NCI-H446 (cell line): ENCODE data around the gene TUBB2B.
A peak's percentile ranks its signal among the peaks of the same experiment; 100 is the strongest.
"Not testable (repeated sequence)": the region's sequence is repeated elsewhere in the genome, so short reads cannot be mapped to it uniquely, and the experiment has no call there.

ENCODE experiments used
- DNase-seq, 2 experiments: peaks; one replicate each; lab custom pipeline; 2025; lab: John Stamatoyannopoulos, UW

The TUBB2B gene

DNA sequence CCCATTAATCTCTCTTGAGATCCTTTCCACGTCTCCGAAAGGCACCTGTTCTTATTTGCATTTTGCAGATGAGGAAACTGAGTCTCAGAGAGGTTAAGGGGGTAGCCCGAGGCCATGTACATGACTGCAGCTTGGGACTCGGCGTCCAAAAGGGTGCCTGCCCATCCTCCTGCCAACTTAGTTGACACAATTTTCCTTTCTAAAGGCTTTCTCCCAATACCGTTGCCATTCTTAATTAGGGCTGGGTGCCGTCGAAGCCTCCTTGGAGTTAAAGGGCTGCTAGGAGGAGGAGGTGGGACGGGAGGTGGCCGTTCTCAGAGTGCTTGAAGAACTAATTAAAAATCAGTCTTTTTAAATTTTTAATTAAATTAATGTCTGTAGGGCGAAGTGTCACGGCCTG is 30.7 kb upstream of the TUBB2B start:
- DNase-seq = no peak

DNA sequence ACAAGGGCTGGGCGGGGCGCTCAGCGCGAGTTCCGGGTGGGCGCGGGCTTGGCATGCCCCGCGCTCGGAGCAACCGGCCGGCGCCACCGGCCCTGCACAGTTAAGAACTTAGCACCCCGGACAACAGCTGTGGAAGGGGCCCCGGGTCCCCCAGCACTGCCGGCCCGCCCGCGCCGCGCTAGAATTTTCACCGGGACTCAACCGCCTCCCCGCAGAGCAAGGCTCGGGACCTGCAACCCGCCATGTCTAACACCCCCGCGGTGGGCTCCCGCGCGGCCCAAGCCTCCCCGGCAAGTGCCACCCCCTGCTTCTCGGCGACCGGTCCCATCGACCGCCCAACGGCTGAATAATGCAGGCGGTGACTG is 26.1 kb upstream of the TUBB2B start:
- no peak for DNase-seq

DNA sequence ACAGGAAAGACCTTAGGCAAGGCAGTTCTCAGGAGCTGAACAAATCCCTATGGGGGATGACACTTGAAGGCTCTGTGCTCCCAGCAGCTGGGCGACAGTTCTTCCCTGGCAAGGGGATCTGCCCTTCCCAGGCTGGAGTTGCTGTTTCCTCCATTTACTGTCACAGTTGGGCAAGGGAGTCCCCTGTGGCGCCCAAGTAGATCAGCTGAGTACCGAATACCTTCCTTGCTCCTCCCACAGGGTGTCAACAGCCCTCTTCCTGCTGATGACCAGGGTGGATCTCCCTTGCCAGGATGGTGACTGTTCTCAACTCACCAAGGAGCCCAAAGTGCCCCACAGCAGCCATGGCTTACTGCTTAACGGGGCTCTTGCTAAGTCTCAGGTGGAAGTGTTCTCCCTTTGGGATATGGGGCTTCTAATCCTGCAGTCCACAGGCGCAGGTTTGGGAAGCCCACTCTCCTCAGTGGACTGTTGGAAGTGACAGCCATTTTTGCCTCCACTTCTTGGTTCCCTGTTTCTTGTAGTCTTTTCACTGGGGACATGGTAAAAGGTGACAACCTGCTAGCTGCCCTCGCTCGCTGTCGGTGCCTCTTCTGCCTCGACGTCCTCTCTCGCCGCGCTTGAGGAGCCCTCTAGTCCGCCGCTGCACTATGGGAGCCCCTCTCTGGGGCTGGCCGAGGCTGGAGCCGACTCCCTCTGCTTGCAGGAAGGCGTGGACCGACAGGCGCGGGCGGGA is 25.6 kb upstream of the TUBB2B start:
- no peak for DNase-seq

DNA sequence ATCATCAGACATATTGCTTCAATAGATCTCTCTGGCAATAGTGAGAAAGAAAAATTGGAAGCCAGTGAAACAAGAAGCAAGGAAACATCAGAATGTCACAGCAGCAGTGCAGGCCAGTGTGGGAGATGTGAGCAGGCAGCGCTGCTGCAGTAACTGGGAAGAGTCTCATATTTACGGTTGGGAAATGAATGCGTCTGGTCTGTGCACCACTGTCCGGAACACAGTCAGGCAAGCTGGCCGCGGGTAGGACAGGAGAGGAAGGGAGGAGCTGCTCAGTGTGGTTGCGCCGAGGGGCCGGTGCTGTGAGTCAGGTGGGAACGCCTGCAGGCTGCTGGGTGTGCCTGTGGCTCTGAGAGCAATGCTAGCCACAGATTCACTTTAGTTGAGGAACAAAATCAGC is 24.9 kb upstream of the TUBB2B start:
- no peak for DNase-seq

DNA sequence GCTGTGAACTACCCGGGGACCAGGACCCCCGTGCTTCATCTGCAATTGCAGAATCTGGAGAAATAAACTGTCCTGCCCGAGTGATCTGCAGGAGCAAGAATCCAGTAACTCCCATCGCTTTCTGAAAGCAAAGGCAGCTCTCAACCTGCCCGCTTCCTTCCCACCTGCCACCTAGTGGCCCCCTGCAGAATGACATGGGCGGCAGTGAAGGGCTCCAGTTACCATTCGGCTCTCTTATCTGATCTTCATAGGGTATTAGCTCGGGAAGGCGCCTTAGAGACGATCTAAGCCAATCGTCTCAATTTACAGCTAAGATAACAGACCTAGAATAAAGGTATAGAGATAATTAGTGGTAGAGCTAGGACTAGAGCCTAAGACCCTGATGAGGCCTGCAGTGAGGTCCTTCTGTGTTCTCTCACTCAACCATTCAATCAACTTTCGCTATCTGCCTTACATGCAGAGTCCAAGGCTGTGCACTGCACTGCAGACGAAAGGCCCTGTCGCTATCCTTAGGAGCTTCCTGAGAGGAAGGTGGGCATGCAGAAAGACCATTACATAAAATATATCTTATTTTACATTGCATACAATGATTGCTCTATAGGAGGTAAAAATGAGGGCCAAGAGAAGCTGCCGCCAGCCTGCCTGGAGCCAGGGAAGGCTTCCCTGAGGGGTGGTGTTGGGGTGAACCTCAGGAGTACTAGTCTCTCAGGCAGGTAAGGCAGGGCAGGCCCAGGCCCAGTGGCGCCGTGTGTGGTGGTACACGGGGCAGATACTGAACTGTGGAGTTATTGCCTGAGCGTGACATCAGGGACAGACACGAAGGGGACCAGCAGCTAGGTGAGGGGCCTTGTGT is 24.2 kb upstream of the TUBB2B start:
- DNase-seq = peak; percentile 68 to 77

DNA sequence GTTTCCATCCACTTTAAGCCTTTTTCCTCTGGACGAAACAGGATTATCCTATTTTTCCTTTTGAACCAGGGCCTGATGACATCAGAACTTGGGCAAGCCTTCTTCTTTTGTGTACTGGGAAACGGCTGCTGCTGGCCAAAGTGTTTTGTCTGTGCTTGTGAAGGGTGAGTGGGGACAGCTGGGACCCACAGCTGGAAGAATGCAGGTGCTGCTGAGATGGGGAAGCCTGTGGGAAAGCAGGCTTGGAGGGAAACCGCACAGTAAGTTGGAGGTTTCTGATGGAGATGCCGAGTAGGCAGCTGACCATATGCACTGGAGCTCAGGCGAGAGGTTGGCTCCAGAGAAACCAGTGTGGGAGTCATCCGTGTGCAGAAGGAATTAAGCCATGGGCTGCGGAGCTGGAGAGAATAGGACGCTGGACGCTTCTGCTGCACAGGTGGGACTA is 22.8 kb upstream of the TUBB2B start:
- no peak for DNase-seq

DNA sequence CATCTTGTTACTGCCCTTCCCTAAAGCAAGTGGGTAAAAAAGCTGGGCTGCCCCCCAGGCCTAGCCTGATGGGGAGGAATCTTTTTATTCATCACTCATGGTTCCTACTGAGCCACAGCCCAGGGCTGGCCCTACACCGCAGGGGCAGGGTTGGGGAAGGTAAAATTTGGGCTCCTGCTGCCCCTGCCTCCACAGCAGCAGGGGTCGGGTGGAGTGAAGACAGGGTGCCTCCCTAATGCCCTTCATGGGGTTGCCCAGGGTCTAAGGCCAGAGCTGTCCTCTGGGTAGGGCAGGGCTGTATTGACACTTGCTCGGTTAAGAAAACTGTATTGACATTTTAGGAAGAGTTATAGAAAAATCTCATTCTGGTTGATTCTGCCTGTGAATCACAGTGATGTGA is 22.4 kb upstream of the TUBB2B start:
- DNase-seq = no peak

DNA sequence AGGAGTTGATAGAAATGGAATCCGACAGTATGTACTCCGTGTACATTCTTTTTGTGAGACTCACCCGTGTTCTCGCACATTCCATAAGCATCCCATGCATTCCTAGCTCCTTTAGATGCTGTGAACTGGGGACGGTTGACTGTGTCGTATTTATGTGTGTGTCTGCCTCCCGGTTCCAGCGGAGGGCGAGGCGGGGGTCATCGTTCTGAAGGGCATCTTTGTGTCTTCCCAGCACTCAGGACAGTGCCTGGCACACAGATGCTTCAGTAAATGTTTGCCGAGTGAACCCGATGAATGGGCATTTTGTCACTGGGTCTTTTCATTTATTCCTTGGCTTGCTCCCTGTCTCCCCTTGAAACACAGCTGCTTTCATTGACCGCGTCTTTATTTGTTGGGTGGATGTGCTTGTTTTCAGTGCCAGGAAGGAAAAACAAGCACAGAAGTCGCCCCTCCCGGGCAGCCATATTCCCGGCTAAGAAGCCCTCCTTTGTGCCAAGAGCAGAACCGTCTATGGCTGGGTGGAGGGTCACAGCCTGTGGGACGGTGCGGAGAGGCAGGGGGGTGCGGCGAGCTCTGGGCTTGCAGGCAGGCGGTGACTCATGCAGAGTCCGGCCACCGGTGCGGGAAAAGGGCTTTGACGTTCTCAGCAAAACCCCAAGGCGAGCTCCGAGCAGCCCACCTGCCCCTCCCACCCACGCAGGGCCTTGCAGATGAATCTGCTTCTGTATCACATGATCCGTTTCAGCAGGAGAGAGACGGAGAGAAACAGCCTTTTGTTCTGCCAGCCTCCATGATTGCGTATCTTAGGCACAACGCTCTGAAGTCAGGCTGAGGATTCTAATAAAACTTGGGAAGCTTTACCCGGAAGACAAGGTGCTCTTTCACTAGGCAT is 20.0 kb upstream of the TUBB2B start:
- no peak for DNase-seq

DNA sequence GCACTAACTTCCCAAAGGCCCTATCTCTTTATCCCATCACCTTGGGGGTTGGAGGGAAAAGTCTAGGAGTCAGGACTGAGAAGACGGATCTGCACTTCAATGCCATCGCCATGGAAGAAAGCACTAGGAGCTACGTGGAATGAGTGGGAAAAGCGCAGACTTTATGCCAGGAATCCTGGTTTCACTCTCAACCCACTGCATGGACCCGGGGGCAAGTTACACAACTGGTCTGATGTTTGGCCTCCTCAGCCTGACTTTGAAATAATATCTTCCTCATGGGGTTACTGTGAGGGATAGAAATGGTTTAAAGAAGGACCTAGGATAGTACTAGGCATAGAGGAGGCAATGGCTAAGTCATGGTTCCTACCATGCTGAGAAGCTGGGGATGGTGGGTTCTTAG is 17.8 kb upstream of the TUBB2B start:
- no peak for DNase-seq

DNA sequence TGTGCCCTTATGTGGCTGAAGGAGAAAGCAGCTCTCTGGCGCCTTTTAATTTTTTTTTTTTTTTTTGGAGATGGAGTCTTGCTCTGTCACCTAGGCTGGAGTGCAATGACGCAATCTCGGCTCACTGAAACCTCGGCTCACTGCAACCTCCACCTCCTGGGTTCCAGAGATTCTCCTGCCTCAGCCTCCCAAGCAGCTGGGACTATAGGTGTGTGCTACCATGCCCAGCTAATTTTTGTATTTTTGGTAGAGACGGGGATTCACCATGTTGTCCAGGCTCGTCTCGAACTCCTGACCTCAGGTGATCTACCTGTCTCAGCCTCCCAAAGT is 17.3 kb upstream of the TUBB2B start:
- not testable (repeated sequence) for DNase-seq

DNA sequence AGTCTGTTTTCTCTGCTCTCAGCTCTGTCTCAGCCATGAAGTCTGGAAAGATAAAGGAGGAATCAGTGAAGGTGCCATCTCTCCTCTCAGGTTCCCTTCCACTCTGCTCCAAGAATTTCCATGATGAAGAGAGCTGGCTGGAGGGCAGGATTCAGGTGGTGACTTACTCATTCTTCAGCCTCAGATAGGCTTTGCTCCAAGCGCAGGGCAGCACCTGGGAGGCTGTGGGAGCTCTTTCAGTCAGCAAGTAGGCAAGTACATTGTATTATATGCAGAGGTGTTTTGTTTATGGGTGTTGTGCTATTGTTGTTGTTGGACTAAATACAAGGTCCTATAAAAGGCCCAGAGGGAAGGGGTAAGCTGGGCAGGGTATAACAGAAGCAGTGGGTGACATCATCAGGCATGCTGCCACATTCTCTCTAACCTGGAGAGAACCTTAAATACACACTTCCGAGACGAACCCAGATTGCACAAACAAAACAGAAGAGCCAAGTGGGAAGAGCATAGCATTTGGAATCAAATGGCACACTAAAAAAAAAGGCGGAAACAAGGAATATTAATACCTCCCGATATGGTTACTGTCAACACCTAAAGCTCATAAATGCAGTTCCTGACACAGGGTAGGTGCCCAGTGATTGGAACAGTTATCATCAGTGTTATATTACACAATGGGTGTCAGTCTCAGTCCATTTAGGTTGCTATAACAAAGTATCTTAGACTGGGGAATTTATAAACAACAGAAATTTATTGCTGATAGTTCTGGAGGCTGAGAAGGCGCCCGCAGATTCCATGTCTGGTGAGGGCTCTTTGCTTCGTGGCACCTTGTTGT is 16.8 kb upstream of the TUBB2B start:
- DNase-seq = no peak

DNA sequence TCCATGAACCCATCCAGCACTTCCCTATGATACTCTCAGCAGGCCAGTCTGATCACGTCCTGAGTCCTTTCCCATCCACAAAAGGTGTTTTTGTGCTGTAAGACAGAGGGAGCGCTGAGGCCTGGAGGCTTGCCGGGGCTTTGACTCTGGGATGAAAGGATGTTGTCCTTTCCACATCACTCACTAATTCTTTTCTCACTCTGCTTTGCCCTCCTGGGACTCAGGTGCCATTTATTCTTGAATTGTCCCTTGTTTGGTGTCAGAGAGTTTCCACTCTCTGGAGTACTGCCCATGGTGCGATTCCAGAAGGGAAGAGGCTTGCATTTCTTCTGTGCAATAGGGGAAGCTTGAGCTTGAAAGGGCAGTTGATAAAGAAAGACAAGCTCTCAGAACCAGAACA is 15.3 kb upstream of the TUBB2B start:
- DNase-seq = no peak

DNA sequence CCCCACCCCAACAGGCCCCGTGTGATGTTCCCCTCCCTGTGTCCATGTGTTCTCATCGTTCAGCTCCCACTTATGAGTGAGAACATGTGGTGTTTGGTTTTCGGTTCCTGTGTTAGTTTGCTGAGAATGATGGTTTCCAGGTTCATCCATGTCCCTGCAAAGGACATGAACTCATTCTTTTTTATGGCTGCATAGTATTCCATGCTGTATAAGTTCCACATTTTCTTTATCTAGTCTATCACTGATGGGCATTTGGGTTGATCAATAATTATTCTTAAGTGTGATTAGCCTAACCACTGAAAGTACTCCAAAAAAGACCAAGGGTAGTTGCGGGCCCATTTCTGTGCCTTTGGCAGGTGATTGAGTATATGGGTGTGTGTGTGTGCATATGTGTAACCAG is 14.3 kb upstream of the TUBB2B start:
- not testable (repeated sequence) for DNase-seq

DNA sequence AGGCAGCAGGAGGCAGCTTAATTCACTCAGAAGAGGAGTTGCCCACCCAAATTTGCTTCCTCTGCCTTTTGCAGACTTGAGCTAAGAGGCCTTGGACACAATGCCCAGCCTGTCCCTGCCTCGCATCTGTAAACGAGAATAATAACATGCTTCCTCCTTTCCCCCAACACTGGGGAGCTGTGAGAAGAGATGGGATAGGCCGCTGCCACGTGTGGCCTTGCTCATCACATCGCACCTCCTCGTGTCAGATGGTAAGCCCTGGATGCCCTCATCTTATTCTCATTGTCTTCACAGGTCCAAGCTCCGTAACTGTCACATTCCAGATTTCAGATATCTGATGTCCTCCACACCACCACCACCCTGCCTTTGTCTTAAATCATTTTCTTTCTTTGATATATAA is 13.1 kb upstream of the TUBB2B start:
- DNase-seq = no peak

DNA sequence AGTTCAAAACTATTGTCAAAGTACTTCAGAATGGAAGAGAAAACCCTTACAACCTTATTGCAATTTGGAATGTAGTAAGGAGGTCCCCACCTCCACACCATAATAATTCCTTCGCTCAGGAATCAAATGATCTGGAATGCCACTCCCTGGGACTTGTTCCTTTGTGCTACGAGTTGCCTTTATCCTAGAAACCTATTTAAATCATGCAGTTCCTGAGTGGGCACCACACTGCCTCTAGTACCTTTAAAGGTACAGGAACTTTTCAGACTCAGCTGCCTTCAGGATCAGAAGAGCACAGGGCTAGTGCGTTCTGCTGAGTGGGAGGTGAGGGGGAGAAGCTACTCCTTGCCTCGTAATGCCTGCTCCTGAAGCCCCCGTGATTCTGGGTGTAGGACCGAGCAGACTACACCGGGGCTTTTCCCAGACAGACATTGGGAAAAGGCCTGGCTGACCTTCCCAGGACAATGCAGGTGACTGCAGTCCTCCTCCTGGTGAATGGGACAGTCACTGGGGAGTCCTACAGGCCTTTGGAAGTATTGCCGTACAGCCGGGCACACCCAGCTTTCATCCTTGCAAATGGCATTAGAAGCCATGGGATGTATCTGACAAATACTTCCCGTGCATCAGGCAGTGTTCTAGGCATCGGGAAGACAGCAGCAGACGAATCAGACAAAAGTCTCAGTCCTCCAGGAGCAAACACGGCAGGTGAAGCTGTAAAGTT is 11.8 kb upstream of the TUBB2B start:
- no peak for DNase-seq

DNA sequence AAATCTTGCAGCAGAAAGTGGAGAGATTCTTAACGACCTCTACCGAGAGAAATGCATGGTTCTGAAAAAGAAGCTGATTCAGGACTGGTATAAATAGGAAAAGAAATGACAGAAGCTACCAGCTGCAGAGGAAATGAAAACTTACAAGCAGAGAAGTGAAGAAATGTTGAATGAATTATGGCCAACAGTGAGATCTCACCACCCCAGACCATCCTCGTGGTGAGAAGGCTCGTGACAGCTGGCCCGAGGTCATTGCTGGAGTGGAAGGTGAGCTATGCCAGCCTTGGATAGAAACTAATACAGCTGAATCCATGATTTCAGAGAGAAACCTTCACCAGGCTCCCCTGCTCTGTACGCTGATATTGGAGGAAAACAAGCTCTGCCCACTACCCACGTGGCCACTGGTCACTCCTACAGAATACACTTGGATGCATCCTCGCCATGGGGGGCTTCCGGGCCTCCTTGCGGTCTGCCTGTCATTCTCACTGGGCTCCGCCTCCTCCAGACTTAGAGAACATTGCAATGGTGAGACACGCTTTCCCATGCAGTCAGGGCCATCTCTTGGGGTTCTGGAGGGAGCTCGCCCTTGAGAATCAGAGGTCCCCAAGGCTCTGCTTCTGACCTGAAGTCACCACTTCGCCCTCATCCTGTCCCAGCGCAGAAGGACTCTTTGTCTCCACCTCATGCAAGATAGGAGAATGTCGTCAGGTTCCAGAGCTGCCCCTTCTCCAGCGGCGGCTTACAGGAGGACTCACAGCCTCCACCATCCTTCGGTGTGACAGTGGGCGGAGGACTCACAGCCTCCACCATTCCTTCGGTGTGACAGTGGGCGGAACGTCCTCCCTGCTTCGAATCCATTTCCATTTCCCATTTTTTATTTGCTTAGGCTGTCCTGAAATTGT is 10.6 kb upstream of the TUBB2B start:
- no peak for DNase-seq

DNA sequence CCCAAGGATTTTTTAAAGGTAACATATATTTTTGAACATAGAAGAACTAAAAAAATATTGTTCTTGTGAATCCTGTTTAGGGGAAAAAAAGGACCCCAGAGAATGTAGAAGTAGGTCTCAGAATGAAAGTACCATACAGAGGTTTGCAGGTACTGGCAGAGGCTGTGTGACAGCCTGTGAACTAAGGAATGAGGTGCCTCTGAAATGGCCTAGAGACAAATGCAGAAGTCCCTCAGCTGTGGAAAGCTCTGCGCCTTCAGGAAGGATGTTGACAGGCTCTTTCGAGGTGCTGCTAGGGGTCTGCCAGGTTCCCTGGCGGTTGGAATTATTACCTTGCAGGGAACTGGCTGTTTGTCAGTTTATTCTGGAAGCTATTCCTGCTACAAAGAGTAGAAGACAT is 8.6 kb upstream of the TUBB2B start:
- no peak for DNase-seq

DNA sequence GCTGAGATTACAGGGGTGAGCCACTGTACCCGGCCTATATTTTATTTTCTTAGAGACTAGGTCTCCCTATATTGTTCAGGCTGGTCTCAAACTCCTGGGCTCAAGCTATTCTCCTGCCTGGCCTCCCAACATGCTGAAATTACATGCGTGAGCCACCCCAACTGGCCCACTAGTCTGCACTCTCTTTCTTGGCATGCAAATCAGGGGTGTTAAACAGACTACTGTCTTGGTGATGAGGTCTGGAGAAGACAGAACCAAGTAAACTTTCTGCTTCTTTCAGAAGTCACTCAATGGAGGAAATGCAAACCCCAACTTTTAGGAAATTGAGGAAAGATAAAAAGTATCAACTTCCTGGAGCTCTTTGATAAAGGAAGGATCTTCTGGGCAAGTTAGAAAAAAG is 8.0 kb upstream of the TUBB2B start:
- DNase-seq = no peak

DNA sequence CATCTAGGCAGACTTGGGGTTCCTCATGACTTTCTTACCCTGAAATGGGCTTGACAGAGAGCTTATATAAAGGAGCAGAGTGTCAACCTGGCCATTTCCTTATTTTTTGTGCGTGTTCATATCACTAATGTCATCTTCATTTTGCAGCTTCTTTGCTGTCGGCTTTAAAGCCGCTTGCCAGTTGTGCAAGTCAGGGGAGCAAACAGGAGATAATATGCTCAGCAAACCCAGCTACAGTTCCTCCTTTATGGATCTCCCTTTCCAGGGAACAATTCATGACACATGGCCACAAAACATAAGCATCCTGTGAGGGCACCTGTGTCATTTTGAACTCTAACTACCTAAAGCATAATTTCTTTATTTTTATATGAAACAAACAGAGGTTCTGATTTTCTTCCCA is 6.5 kb upstream of the TUBB2B start:
- no peak for DNase-seq

DNA sequence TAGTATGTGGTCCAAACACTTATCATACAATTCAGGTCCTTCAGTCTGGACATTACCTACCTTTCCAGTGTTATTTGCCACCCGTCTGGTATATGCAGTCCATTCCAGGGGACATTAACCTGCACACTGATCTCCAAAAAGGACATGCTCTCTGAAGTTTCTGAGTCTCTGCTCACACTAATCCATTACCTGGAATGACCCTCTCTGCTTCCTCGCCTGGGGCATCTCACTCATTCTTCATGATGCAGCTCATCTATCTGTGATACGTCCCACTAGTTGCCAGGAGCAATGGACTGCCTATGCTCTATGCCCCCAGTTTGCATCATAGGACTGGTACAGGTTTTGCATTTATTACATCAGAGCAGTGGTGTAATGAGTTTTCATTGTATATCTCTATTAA is 5.9 kb upstream of the TUBB2B start:
- no peak for DNase-seq
